ENCODE measurements around the gene SPAG9.

Gene SPAG9

GRCh38 chr17:50934672-50935220, 185.9 kb downstream of the SPAG9 start:
- no peaks in the 10 kb centered on the region for H3K36me3 Mint-ChIP-seq (ENCODE audit: low read depth)
- H3K4me1 Mint-ChIP-seq (ENCODE audit: low read depth): peaks cover 8% of the 10 kb centered on the region
- no peaks in the 10 kb centered on the region for H3K9me3 Mint-ChIP-seq
- no peak overlapping the region for H3K27ac Mint-ChIP-seq
- no peak overlapping the region for H3K4me3 Mint-ChIP-seq
- peaks cover 23% of the 10 kb centered on the region for H3K27me3 Mint-ChIP-seq (ENCODE audit: low read depth)

DNA sequence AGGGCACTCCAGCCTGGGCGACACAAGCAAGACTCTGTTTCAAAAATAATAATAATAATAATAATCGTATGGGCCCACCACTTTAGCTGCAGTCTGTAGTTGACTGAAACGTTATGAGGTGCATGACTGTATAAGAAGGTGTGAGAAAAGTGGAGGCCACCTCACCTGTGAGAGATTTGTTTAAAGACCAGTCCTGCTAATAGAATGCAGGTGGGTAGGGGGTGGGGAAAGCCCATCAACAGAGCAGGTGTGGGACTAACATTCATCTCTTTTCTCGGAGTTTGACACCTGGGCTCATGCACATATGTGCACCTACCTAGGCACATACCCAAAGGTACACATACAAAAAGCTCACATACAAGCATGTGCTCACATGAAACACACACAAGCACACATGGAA, 186.5 kb downstream of the SPAG9 start:
- no peak overlapping the region for H3K27ac Mint-ChIP-seq

GRCh38 chr17:50931144-50931908, 189.3 kb downstream of the SPAG9 start:
- Mint-ChIP-seq H3K4me3 (peak overlapping the region; percentile 67), H3K9me3 (no peaks in the 10 kb centered on the region), H3K27ac (peak overlapping the region; percentile 50), H3K4me1 (ENCODE audit: low read depth) (peaks cover 16% of the 10 kb centered on the region), H3K27me3 (ENCODE audit: low read depth) (peaks cover 26% of the 10 kb centered on the region), H3K36me3 (ENCODE audit: low read depth) (peaks cover 2% of the 10 kb centered on the region)

More for the DNA sequence above, 186.5 kb downstream of the SPAG9 start:
- peaks cover 24% of the 10 kb centered on the region for H3K27me3 Mint-ChIP-seq (ENCODE audit: low read depth)
- H3K4me1 Mint-ChIP-seq (ENCODE audit: low read depth): peaks cover 9% of the 10 kb centered on the region
- H3K4me3 Mint-ChIP-seq: no peak overlapping the region
- H3K36me3 Mint-ChIP-seq (ENCODE audit: low read depth): no peaks in the 10 kb centered on the region
- H3K9me3 Mint-ChIP-seq: no peaks in the 10 kb centered on the region

GRCh38 chr17:50928646-50929045, 192.0 kb downstream of the SPAG9 start:
- no peak overlapping the region for H3K27ac Mint-ChIP-seq
- peaks cover 34% of the 10 kb centered on the region for H3K27me3 Mint-ChIP-seq (ENCODE audit: low read depth)
- H3K9me3 Mint-ChIP-seq: no peaks in the 10 kb centered on the region
- H3K4me3 Mint-ChIP-seq: no peak overlapping the region
- H3K4me1 Mint-ChIP-seq (ENCODE audit: low read depth): peaks cover 20% of the 10 kb centered on the region
- H3K36me3 Mint-ChIP-seq (ENCODE audit: low read depth): peaks cover 2% of the 10 kb centered on the region

DNA sequence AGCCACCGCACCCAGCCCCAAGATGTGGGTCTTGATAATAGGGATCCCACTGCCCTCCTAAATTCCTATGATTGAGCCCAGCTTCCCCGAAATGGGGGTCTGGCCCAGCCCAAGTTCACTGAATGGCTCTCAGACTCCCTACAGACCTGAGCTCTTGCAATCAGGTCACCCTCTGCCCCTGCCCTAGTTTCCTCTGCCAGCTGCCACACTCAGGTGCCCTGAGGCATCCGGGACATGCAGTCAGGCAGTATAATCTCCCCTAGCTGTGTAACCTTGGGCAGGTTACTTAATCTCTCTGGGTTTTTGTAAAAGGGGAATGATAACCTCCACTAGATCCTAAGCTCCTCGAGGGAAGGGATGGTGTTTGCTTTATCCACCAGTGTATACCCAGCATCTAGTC, 193.4 kb downstream of the SPAG9 start:
- H3K9me3 Mint-ChIP-seq: no peaks in the 10 kb centered on the region
- peaks cover 20% of the 10 kb centered on the region for H3K4me1 Mint-ChIP-seq (ENCODE audit: low read depth)
- no peak overlapping the region for H3K27ac Mint-ChIP-seq
- no peak overlapping the region for H3K4me3 Mint-ChIP-seq
- H3K36me3 Mint-ChIP-seq (ENCODE audit: low read depth): peaks cover 2% of the 10 kb centered on the region
- H3K27me3 Mint-ChIP-seq (ENCODE audit: low read depth): peaks cover 34% of the 10 kb centered on the region

DNA sequence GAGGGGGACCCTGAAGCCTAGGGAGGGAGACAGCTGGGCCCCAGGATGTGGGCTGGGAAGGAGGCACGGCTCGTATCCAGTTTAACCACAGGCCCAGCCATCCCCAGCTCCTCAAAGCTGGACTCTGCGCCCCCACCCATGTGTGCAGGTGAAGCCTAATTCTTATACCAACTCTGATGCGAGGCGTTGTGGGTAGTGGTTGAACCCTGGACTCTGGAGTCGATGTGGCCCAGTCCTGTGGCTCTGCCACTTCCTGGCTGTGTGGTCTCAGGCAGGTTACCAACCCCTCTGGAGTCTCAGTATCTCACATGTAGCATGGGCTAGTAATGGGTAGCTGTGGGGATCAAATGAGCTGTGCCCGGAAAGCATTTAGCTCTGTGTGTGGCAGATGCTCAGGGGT, 194.1 kb downstream of the SPAG9 start:
- H3K27ac Mint-ChIP-seq: no peak overlapping the region
- no peaks in the 10 kb centered on the region for H3K9me3 Mint-ChIP-seq
- peaks cover 27% of the 10 kb centered on the region for H3K27me3 Mint-ChIP-seq (ENCODE audit: low read depth)
- H3K4me3 Mint-ChIP-seq: no peak overlapping the region
- H3K4me1 Mint-ChIP-seq (ENCODE audit: low read depth): peaks cover 17% of the 10 kb centered on the region
- peaks cover 2% of the 10 kb centered on the region for H3K36me3 Mint-ChIP-seq (ENCODE audit: low read depth)

GRCh38 chr17:50925296-50925891, 195.3 kb downstream of the SPAG9 start:
- H3K9me3 Mint-ChIP-seq: no peaks in the 10 kb centered on the region
- H3K27ac Mint-ChIP-seq: no peak overlapping the region
- no peak overlapping the region for H3K4me3 Mint-ChIP-seq
- H3K27me3 Mint-ChIP-seq (ENCODE audit: low read depth): peaks cover 22% of the 10 kb centered on the region
- H3K36me3 Mint-ChIP-seq (ENCODE audit: low read depth): peaks cover 2% of the 10 kb centered on the region
- H3K4me1 Mint-ChIP-seq (ENCODE audit: low read depth): peaks cover 16% of the 10 kb centered on the region

DNA sequence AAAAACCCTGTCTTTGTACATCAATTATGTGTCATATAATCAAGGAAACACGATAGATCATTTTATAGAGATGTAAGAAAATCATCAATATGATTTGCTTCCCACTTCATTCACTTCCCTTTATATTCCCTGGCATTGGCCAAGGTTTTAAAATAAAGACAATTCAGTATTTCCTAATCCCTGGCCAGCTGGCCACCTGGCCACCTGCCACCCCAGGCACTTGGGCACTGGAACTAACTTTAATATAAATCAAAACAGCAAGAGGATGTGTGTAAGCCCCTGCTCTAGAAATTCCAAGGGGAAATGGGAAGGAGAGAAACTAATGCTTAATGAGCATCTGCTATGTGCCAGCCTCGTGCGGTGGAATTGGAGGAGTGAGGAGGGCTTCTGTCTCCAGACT, 195.9 kb downstream of the SPAG9 start:
- Mint-ChIP-seq H3K27ac (no peak overlapping the region), H3K4me3 (no peak overlapping the region), H3K27me3 (ENCODE audit: low read depth) (peaks cover 16% of the 10 kb centered on the region), H3K9me3 (no peaks in the 10 kb centered on the region), H3K36me3 (ENCODE audit: low read depth) (peaks cover 2% of the 10 kb centered on the region), H3K4me1 (ENCODE audit: low read depth) (peaks cover 19% of the 10 kb centered on the region)

GRCh38 chr17:50924300-50924699, 196.4 kb downstream of the SPAG9 start:
- no peak overlapping the region for H3K27ac Mint-ChIP-seq

DNA sequence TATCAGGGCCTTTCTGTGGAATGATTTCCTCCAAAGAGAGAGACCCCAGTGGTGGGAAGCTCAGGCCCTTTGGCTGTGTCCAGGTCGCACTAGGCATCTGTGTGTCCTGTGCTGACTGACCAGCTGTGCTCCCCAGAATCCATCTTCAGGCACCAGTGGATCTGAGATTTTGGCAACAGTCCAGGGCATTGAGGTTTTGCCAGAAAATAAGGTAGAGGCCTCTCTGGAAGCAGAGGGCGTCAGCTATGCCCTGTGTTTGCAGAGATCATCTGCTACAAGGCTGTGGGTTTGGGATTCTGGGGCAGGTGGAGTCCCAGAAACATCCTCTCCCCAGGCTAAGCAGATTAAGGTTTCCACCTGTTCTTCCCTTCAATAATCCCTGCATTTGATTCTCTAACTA, 197.1 kb downstream of the SPAG9 start:
- peaks cover 27% of the 10 kb centered on the region for H3K4me1 Mint-ChIP-seq (ENCODE audit: low read depth)
- H3K36me3 Mint-ChIP-seq (ENCODE audit: low read depth): peaks cover 2% of the 10 kb centered on the region
- H3K27ac Mint-ChIP-seq: no peak overlapping the region
- no peak overlapping the region for H3K4me3 Mint-ChIP-seq
- no peaks in the 10 kb centered on the region for H3K9me3 Mint-ChIP-seq
- peaks cover 13% of the 10 kb centered on the region for H3K27me3 Mint-ChIP-seq (ENCODE audit: low read depth)

More at GRCh38 chr17:50924300-50924699, 196.4 kb downstream of the SPAG9 start:
- H3K27me3 Mint-ChIP-seq (ENCODE audit: low read depth): peaks cover 14% of the 10 kb centered on the region
- H3K4me1 Mint-ChIP-seq (ENCODE audit: low read depth): peaks cover 22% of the 10 kb centered on the region
- H3K4me3 Mint-ChIP-seq: no peak overlapping the region
- no peaks in the 10 kb centered on the region for H3K9me3 Mint-ChIP-seq
- peaks cover 2% of the 10 kb centered on the region for H3K36me3 Mint-ChIP-seq (ENCODE audit: low read depth)

DNA sequence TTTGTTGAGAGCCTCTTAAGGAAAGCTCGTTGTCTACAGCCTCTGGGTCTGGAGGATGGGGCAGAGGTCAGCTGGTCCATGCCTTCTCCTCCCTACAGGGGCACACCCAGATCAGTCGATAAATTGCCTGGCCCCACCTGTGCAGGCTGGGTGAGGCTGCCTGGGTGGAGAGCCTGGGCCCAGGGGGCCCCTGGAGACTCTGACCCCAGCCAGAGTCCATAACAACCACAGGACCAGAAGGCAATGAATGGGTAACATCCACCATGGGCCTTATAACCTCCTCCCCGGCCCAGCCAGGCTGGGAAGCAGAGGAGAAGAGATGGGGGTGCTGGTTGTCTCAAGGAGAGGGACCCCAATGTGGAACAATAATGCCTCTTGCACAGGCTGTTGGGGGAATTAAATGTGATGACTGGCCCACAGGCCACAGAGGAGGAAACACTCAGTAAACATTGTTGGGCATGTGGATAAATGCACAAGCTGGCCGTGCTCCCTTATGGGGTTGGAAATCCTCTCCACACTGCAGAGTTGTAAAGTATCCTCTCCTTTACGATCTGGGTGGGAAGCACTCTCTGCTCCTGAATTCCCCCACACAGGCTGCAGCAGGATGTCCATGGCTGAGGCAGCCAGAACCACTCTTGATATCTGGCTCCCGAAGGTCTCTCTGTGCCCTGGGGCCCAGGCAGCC, 197.8 kb downstream of the SPAG9 start:
- H3K4me1 Mint-ChIP-seq (ENCODE audit: low read depth): peaks cover 30% of the 10 kb centered on the region
- H3K27me3 Mint-ChIP-seq (ENCODE audit: low read depth): peaks cover 9% of the 10 kb centered on the region
- H3K36me3 Mint-ChIP-seq (ENCODE audit: low read depth): peaks cover 2% of the 10 kb centered on the region
- H3K4me3 Mint-ChIP-seq: no peak overlapping the region
- H3K9me3 Mint-ChIP-seq: no peaks in the 10 kb centered on the region
- no peak overlapping the region for H3K27ac Mint-ChIP-seq

DNA sequence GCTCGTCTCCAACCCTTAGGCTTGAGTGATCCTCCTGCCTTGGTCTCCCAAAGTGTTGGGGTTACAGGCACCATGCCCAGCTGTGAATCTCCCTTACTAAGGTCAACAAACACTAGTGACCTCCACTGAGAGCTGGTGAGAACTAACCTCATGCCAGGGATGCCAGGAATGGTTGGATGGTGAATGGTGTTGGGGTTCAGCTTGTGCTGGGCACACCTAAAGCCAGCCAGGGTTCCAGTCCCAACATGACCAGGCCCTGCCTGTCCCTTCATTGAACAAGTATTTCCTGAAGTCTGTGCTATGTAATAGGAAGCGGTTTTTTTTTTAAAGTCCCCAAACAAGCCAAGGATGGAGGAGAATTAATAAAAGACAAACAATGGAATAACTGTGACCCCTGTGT, 198.6 kb downstream of the SPAG9 start:
- no peak overlapping the region for H3K27ac Mint-ChIP-seq
- peaks cover 27% of the 10 kb centered on the region for H3K4me1 Mint-ChIP-seq (ENCODE audit: low read depth)
- peaks cover 9% of the 10 kb centered on the region for H3K27me3 Mint-ChIP-seq (ENCODE audit: low read depth)
- H3K36me3 Mint-ChIP-seq (ENCODE audit: low read depth): no peaks in the 10 kb centered on the region
- H3K9me3 Mint-ChIP-seq: no peaks in the 10 kb centered on the region
- H3K4me3 Mint-ChIP-seq: no peak overlapping the region

GRCh38 chr17:50920891-50921586, 199.6 kb downstream of the SPAG9 start:
- Mint-ChIP-seq H3K9me3 (no peaks in the 10 kb centered on the region), H3K4me1 (ENCODE audit: low read depth) (peaks cover 28% of the 10 kb centered on the region), H3K4me3 (no peak overlapping the region), H3K27ac (peak overlapping the region; percentile 8), H3K36me3 (ENCODE audit: low read depth) (no peaks in the 10 kb centered on the region), H3K27me3 (ENCODE audit: low read depth) (peaks cover 9% of the 10 kb centered on the region)

DNA sequence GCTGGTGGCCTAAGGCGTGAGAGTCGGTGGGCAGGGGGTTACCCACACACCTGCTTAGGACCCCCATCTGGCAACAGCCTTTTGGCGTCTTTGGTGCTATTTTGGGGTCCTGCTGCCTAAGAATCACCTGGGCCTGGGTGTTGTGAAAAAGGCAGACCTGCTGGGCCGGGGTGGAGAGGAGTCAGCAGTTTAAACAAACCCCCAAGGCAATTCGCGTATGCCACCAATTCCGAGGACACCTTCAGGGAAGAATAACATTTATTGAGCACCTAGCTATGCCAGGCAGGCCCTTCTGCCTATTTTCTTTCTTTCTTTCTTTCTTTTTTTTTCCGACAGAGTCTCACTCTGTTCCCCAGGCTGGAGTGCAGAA, 200.6 kb downstream of the SPAG9 start:
- H3K36me3 Mint-ChIP-seq (ENCODE audit: low read depth): no peaks in the 10 kb centered on the region
- H3K27ac Mint-ChIP-seq: peak overlapping the region; percentile 96
- H3K27me3 Mint-ChIP-seq (ENCODE audit: low read depth): peaks cover 9% of the 10 kb centered on the region
- peaks cover 29% of the 10 kb centered on the region for H3K4me1 Mint-ChIP-seq (ENCODE audit: low read depth)
- H3K4me3 Mint-ChIP-seq: no peak overlapping the region
- H3K9me3 Mint-ChIP-seq: no peaks in the 10 kb centered on the region
